ENCODE measurements around the gene SVIL. TPM values are rescaled to one million over a fixed set of nuclear protein-coding genes. Genes with fewer than 3 reads are reported as not detected.

Gene SVIL
- total RNA-seq, 3 donors from 2014 or later = 67.6 to 1,278 (median 86.0) TPM

DNA sequence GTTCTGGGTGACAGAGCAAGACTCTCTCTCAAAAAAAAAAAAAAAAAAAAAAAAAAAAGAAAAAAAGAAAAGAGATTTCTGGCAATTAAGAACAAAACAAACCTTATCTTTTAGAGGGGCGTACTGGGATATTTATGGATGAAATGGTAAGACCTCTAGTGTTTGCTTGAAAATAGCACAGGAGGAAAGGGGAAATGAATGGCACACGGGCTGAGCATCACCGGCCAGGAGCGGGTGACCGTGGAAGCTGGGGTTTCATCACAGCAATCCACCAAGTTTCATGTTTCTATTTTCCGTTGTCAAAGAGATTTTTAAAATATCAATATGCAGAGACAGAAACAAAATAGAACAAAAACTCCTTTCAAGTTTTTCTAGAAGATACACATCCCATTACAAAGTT lies 105.6 kb downstream of the SVIL start:
- Histone ChIP-seq H3K4me1 (ENCODE audit: low read depth) (peaks cover 5% of the 10 kb centered on the region), H3K36me3 (ENCODE audit: low read depth) (no peaks in the 10 kb centered on the region), H3K9me3 (no peaks in the 10 kb centered on the region), H3K4me3 (no peak overlapping the region)
- intact Hi-C loops (cut with DNase I, micrococcal nuclease) = no loop called here
- no peak for DNase-seq
- ATAC-seq = no peak
- TF ChIP-seq, protein P1, sequence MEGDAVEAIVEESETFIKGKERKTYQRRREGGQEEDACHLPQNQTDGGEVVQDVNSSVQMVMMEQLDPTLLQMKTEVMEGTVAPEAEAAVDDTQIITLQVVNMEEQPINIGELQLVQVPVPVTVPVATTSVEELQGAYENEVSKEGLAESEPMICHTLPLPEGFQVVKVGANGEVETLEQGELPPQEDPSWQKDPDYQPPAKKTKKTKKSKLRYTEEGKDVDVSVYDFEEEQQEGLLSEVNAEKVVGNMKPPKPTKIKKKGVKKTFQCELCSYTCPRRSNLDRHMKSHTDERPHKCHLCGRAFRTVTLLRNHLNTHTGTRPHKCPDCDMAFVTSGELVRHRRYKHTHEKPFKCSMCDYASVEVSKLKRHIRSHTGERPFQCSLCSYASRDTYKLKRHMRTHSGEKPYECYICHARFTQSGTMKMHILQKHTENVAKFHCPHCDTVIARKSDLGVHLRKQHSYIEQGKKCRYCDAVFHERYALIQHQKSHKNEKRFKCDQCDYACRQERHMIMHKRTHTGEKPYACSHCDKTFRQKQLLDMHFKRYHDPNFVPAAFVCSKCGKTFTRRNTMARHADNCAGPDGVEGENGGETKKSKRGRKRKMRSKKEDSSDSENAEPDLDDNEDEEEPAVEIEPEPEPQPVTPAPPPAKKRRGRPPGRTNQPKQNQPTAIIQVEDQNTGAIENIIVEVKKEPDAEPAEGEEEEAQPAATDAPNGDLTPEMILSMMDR (IDR thresholded peaks at IDR 0.05) = no peak

DNA sequence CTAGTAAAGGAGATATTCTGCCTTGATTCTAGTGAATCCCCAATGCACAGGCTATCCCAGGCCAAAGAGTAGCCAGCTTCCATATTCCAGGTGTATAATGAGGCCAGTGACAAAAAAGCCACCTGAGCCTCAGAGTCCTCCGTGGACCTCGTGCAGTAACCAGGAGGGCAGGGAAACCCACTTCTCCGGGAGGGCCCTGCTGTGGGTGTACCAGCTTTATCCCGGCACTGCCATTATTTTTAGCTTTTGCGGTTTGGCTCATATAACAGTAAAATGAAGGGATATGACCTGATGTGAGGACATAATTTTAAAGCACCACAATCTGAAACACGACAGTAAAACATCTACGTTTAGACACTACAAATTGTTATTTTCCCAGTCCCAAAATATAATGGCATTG lies 109.0 kb downstream of the SVIL start:
- H3K36me3 ChIP-seq (ENCODE audit: low read depth) = no peaks in the 10 kb centered on the region
- no peak overlapping the region for H3K4me3 ChIP-seq
- ATAC-seq (no peak), DNase-seq (no peak)
- no peaks in the 10 kb centered on the region for H3K9me3 ChIP-seq
- TF ChIP-seq, protein P1 (IDR thresholded peaks at IDR 0.05) = no peak
- H3K4me1 ChIP-seq (ENCODE audit: low read depth) = peaks cover 5% of the 10 kb centered on the region
- intact Hi-C loops (cut with DNase I, micrococcal nuclease) = no loop called here

DNA sequence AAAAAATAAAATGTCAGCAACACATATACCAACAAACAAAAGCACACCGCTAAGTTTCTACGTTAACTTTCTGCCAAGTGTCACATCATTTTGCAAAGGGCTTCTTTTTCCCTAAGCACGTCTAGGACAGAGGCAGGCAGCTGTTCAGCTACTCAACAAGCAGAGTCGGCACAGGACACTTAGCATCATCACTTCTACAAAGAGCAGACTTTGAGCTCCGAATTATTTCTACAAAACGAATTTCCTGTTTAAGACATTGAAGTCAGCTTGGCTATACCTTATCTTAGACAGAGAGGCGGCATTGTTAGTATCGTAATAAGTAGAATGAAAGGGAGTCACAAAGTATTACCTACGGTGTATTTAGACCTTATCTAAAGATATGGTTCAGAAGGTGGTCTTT lies 110.1 kb downstream of the SVIL start:
- Histone ChIP-seq H3K9me3 (no peaks in the 10 kb centered on the region), H3K4me1 (ENCODE audit: low read depth) (peaks cover 6% of the 10 kb centered on the region), H3K36me3 (ENCODE audit: low read depth) (no peaks in the 10 kb centered on the region), H3K4me3 (no peak overlapping the region)
- intact Hi-C loops (cut with DNase I, micrococcal nuclease) = no loop called here
- ATAC-seq (peak; percentile 68), DNase-seq (no peak)
- TF ChIP-seq, protein P1 (IDR thresholded peaks at IDR 0.05) = no peak

GRCh38 chr10:29524294-29524693 lies 110.5 kb downstream of the SVIL start:
- intact Hi-C loops (cut with DNase I, micrococcal nuclease) = no loop called here
- Histone ChIP-seq H3K4me3 (no peak overlapping the region), H3K4me1 (ENCODE audit: low read depth) (peaks cover 10% of the 10 kb centered on the region), H3K36me3 (ENCODE audit: low read depth) (no peaks in the 10 kb centered on the region), H3K9me3 (no peaks in the 10 kb centered on the region)
- ATAC-seq (peak; percentile 97), DNase-seq (peak in 1 of 3 donors; percentile 71)
- TF ChIP-seq, protein P1 (IDR thresholded peaks at IDR 0.05) = no peak

DNA sequence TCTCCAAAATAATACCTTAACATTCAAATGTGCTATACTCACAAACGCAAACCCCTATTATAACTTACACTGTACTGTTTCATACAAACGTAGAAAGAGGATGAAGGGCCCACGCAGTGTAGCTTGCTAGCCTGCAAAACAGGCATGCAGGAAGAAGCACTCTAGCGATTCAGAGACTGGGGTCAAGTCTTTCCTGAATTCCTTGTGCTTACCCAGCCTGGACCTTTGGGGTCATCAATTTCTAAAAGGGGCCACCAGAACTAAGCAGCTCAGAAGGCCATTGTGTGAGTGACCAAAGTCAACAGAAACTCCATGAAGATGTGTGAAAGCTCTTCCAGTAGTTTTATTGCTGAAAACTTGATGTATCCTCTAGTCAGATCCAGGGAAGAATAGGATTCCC lies 111.9 kb downstream of the SVIL start:
- Histone ChIP-seq H3K36me3 (ENCODE audit: low read depth) (no peaks in the 10 kb centered on the region), H3K9me3 (no peaks in the 10 kb centered on the region), H3K4me1 (ENCODE audit: low read depth) (peaks cover 11% of the 10 kb centered on the region), H3K4me3 (no peak overlapping the region)
- TF ChIP-seq, protein P1 (IDR thresholded peaks at IDR 0.05) = no peak
- DNase-seq (no peak), ATAC-seq (no peak)
- intact Hi-C loops (cut with DNase I, micrococcal nuclease) = no loop called here
